HS-5 (cell line): Measurements from ENCODE around the gene ALG14.
A peak's percentile ranks its signal among the peaks of the same experiment; 100 is the strongest.

ENCODE experiments used
- DNase-seq: peaks from one replicate; pipeline ENCODE4 v3.0.0-alpha.2; 2012; ENCODE audit warnings: low read depth

Gene ALG14

GRCh38 chr1:94927405-94928175 is 145.2 kb downstream of the ALG14 start:
- DNase-seq: no peak

GRCh38 chr1:94926915-94927404 is 145.8 kb downstream of the ALG14 start, which contains the start of gene CNN3:
CNN3 (minus strand) TSS chr1:94927110; CDS start chr1:94926894, 216 bp downstream.
- DNase-seq: peak; percentile 64

GRCh38 chr1:94926126-94926914 is 146.4 kb downstream of the ALG14 start:
- no peak for DNase-seq

- DNase-seq: peak; percentile 78
Observed at GRCh38 chr1:94925561-94926125, 147.1 kb downstream of the ALG14 start.

GRCh38 chr1:94925004-94925403 is 147.7 kb downstream of the ALG14 start:
- no peak for DNase-seq
